Right cardiac atrium (tissue), 5 donors: ENCODE data around the gene LRP1B. TPM values are rescaled to one million over a fixed set of nuclear protein-coding genes. Genes with fewer than 3 reads are reported as not detected.

Experiments
- ATAC-seq, 2 donors: fragments of 200-7000 bp; cut with Tn5 transposase; one replicate each; pipeline versions ENCODE4 v1.8.0 to v1.9.1; 2020; ENCODE audit warnings: moderate library complexity in 2 of 2, mild to moderate bottlenecking in 1 of 2
- DNase-seq, 3 donors: peaks; one replicate each; pipeline ENCODE4 v3.0.0-alpha.2; 2020
- H3K27ac ChIP-seq: one replicate; pipeline ENCODE4 v1.5.1; 2013; ENCODE audit warnings: mild to moderate bottlenecking, low read length, control low read depth, moderate library complexity
- H3K27me3 ChIP-seq: one replicate; pipeline ENCODE4 v1.6.1; 2013; ENCODE audit not compliant: control insufficient read depth, insufficient read depth
- H3K4me1 ChIP-seq: one replicate; pipeline ENCODE4 v1.6.1; 2013; ENCODE audit warnings: low read length; ENCODE audit not compliant: control insufficient read depth, insufficient read depth
- H3K4me3 ChIP-seq: one replicate; pipeline ENCODE4 v1.5.1; 2013; ENCODE audit warnings: low read length, control low read depth
- H3K9me3 ChIP-seq: one replicate; pipeline ENCODE4 v1.6.1; 2013; ENCODE audit warnings: low read length; ENCODE audit not compliant: control insufficient read depth
- WGBS: extraction: QIAGEN DNeasy Blood & Tissue Kit; methylation state at CpG from one replicate; pipeline ENCODE4 v1.1.7; 2013; 5-methylcytosine and 5-hydroxymethylcytosine counted together
- intact Hi-C, 4 donors: fragments of 100-400 bp; cut with DNase I; formaldehyde crosslinking; loops; one replicate each; pipeline versions ENCODE4 v1.11.0 to v1.14.0; 2022 to 2023
- polyA plus RNA-seq: library from polyadenylated mRNA; stranded (reverse); fragments of 200-250 nt; gene quantifications from one replicate; pipeline ENCODE4 v1.2.3, GENCODE V29; 2013
- total RNA-seq, 4 donors: library from RNA; stranded (reverse); fragmentation: NEBNext Ultra II Directional; extraction: Animal tissue kit (Norgen Biotek cat#: 25700); gene quantifications; one replicate each; pipeline ENCODE4 v1.2.1, GENCODE V29; 2021
- donor health status: healthy with polysubstance abuse.
- donor health status: DM: no; HTN: yes; CAD: no.
- donor health status: DM: no; HTN: no; CAD: no.
- donor health status: DM: no; HTN: yes; CAD: no; lungs with severe emphysema.
- donor health status: DM: yes; HTN: yes; CAD: no.

LRP1B gene
- total and polyA plus RNA-seq, 5 donors, result 0.21 to 1.8 (median 0.34) TPM

DNA sequence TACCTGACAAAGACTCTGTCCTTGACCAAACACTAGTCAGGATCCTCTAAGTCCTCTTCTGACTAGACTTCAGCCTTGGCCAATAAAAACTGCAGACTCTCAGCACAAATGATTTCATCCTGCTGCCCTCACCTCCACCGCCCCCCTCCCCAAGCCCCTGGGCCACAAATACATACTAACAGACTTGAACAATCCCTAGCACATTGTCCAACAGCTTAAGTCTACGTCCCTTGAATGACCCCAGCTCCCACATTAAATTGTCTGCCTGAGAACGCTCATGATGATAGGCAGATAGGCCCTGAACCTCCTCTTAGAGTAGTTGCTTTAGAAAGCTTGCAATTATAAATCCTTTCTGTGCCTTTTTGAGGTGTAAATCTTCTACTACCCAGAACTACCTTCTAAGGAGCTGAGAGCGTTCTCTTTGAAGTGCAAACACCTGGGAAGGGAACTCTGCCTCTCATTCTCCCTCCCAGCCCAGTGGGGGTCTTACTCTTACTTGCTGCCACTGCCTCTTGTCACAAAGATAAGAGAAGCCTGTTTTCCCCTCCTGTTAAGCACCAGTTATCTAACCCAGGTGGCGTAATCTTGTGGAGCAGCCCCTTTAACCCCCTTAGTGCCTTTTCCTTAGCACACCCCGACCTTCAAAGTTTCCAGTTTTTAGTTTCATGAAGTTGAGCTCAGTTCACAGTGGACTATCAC lies 1225.6 kb downstream of the LRP1B start:
- intact Hi-C loops, result no loop called here
- H3K27me3 ChIP-seq, result no peaks in the 10 kb centered on the region
- no peaks in the 10 kb centered on the region for H3K4me1 ChIP-seq
- H3K4me3 ChIP-seq, result no peak overlapping the region
- ATAC-seq, result no peak
- 51% methylated on average over 6 of the region's 6 CpGs for WGBS
- no peaks in the 10 kb centered on the region for H3K9me3 ChIP-seq
- DNase-seq, result no peak
- no peak overlapping the region for H3K27ac ChIP-seq

DNA sequence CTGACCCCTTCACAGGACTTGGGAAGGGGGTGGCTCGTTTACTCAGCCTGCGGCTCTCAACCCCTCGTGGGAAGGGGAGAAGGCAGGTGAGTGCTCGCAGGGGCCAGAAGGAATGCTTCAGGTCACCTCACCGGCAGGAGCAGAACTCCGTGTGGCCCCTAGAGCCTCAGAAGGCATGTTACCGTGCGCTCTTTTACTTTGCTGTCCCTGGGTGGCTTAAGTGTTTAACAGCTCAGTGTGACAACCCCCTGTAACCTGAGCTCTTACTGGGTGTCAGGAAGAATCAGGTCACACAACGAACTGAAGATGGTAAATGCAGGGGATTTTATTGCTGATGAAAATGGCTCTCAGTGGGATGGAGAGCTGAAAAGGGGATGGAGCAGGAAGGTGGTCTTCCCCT lies 1235.4 kb downstream of the LRP1B start:
- no peaks in the 10 kb centered on the region for H3K4me1 ChIP-seq
- no peaks in the 10 kb centered on the region for H3K27me3 ChIP-seq
- ATAC-seq, result no peak
- 81% methylated on average over 9 of the region's 9 CpGs for WGBS
- H3K27ac ChIP-seq, result no peak overlapping the region
- no peak overlapping the region for H3K4me3 ChIP-seq
- no peak for DNase-seq
- H3K9me3 ChIP-seq, result no peaks in the 10 kb centered on the region
- intact Hi-C loops, result no loop called here

DNA sequence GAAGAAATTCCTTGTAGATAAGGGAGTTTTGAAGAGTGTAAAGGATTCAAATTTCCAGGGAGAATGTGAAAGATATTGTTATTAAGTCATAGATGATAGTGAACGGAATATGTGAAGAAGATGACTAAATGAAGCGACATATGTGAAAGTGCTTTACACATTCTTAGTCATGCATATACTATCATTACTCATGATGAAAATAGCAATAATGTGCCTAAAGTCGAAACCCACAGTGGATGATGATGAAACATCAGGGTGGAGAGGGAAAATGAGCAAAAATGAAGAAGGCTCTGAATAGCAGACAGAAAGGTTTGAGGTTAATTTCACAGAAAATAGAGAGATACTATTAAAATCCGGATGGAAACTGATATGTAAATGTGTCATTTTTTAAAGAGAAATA lies 1237.1 kb downstream of the LRP1B start:
- no peak overlapping the region for H3K4me3 ChIP-seq
- H3K27ac ChIP-seq, result no peak overlapping the region
- ATAC-seq (no peak), DNase-seq (no peak)
- no peaks in the 10 kb centered on the region for H3K4me1 ChIP-seq
- no peaks in the 10 kb centered on the region for H3K27me3 ChIP-seq
- WGBS, result 57% methylated on average over 4 of the region's 4 CpGs
- no peaks in the 10 kb centered on the region for H3K9me3 ChIP-seq
- intact Hi-C loops, result no loop called here

DNA sequence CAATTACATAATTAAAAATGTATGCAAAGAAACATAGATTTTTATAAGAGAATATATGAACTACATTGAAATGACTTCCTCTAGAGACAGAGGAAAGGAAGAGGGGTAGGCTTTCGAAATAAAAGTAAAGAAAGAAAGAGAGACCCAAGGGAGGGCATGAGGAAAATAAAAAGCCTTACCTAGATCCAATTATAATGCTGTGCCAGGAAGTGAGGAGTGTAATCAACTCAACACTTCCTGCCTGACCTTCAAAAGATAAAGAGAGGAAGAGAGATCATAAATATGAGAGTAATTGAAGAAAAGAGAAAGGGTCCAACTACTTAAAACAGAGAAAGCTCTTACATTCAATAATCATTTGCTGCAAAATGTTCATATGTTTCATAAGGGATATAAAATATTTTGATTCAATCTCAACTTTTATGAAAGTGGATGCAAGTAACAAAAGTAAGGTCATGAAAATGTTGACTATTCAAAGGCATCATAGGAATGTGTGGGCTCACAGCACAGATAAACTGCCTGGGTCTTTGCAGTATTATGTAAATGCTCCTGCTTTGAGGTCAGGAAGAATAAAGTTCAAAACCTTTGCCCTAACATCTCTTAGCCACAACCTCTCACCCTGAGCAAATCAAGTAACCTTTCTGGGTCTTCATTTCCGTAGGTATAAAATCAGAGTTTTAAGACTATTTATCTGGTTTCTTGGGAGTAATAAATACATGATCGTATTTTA lies 1237.7 kb downstream of the LRP1B start:
- H3K4me1 ChIP-seq, result no peaks in the 10 kb centered on the region
- H3K4me3 ChIP-seq, result no peak overlapping the region
- intact Hi-C loops, result no loop called here
- DNase-seq, result no peak
- WGBS, result 75% methylated on average over 3 of the region's 3 CpGs
- ATAC-seq, result no peak
- H3K27ac ChIP-seq, result no peak overlapping the region
- no peaks in the 10 kb centered on the region for H3K9me3 ChIP-seq
- H3K27me3 ChIP-seq, result no peaks in the 10 kb centered on the region

DNA sequence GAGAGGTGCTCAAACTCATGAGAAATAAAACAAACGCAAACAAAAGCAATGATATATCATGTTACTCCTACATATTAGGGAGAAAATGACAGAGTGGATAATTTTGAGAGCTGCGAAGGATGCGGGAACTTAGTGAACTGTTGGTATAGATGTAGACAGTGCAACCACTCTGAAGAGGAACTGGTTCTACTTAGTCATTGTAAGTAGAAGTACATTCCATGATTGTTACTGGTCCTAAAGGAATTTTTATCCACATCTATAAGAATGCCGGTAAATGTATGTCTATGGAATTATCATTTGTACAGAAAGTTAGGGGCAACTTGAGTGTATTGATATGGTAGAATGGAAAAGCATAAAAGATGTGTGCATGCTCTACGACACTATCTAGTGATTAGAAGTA lies 1238.4 kb downstream of the LRP1B start:
- no peak overlapping the region for H3K4me3 ChIP-seq
- intact Hi-C loops, result no loop called here
- ATAC-seq, result no peak
- no peak overlapping the region for H3K27ac ChIP-seq
- no peaks in the 10 kb centered on the region for H3K27me3 ChIP-seq
- 94% methylated on average over 5 of the region's 5 CpGs for WGBS
- no peaks in the 10 kb centered on the region for H3K9me3 ChIP-seq
- no peak for DNase-seq
- H3K4me1 ChIP-seq, result no peaks in the 10 kb centered on the region

DNA sequence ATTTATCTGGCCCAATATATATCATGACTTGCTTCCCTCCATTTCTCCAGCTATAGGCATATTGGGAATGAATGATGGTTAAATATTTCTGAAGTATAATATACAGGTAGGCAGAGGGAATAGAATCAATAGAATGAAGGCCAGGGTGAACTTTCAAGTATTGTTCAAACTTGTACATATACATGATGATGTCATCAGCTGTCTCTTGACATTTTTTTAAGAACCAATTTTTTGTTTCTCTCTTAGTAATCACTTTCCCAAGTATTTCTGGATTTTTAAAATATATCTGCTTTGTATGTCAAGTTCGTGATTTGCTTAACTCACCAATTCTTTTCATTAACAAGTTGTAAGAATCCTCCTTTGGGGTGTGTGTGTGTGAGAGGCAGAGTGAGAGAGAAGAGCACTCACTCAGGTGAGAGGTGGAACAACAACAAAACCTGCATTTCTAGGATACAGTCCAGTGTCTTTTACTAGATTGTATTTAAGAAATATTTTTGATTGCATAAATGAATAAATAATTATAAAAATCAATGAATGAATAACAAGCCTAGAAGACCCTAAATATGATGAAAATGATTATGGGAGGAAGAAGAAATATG lies 1239.1 kb downstream of the LRP1B start:
- H3K9me3 ChIP-seq, result no peaks in the 10 kb centered on the region
- H3K27ac ChIP-seq, result no peak overlapping the region
- H3K4me3 ChIP-seq, result no peak overlapping the region
- ATAC-seq (no peak), DNase-seq (no peak)
- intact Hi-C loops, result no loop called here
- H3K4me1 ChIP-seq, result no peaks in the 10 kb centered on the region
- no peaks in the 10 kb centered on the region for H3K27me3 ChIP-seq
- WGBS, result 70% methylated on average over 1 of the region's 1 CpG

DNA sequence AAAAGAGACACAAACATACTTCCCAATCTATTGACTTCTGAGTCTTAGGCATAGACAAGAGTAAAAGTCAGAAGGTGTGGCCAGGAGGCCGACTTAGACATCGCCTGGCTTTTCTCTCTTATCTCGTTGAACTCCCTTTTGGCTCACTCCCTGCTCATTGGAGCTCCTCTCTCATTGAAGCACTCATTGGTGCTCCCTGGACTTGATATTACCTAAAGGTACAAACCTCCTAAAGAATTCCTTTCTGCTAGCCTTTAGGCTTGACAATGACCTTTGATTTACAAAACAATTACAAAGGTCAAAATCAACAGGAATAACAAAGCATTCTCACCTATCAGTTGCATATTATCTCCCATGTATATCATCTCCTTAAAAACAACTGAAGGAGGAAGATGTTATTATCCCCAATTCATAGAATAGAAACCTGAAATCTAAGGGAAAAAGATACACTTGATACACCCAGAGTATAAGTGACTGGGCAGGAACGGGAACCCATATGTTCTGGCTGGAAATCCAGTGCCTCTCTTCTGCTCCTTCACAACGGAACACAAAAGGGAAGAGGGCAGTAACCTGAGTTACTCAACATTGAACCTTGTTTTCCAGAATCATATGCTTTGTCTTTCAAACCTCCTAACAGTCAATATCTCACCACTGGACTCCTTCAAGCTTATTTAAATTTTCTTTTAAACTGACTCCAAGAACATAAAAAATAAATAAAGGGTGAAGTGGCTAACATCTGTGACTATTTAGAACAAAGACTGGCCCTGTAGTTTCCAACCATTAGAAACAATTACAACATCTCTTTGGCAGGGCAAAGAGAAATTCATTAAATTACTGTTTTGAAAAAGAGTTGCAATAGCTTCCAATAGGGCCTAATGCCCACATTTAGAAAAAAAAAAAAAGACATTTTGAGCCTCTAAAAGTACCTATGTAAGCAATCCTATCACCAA lies 1247.9 kb downstream of the LRP1B start:
- H3K4me1 ChIP-seq, result no peaks in the 10 kb centered on the region
- intact Hi-C loops, result no loop called here
- no peak overlapping the region for H3K27ac ChIP-seq
- DNase-seq (no peak), ATAC-seq (no peak)
- no peaks in the 10 kb centered on the region for H3K9me3 ChIP-seq
- H3K27me3 ChIP-seq, result no peaks in the 10 kb centered on the region
- H3K4me3 ChIP-seq, result no peak overlapping the region
- WGBS, result 72% methylated on average over 5 of the region's 5 CpGs

DNA sequence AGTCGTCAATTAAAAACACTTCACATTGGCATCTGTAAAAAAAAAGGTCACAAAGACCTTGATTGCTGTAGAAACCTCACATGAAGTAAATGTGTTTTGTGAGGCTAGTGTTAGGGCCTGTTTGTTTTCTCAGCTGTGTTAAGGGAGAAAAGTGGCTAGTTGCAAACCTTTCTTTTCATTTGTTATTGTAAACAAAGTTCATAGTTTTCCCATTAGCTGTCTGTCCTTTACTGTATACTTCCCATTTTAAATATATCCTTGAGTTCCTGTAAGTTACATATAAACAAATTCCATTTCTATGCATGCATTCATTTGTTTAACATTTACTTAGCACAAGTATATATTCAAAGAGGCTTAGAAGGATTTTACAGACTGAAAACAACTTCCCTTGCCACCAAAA lies 1250.2 kb downstream of the LRP1B start:
- DNase-seq, result no peak
- no peaks in the 10 kb centered on the region for H3K9me3 ChIP-seq
- intact Hi-C loops, result no loop called here
- no peaks in the 10 kb centered on the region for H3K4me1 ChIP-seq
- H3K27ac ChIP-seq, result no peak overlapping the region
- 79% methylated on average over 1 of the region's 1 CpG for WGBS
- no peaks in the 10 kb centered on the region for H3K27me3 ChIP-seq
- ATAC-seq, result no peak
- no peak overlapping the region for H3K4me3 ChIP-seq

DNA sequence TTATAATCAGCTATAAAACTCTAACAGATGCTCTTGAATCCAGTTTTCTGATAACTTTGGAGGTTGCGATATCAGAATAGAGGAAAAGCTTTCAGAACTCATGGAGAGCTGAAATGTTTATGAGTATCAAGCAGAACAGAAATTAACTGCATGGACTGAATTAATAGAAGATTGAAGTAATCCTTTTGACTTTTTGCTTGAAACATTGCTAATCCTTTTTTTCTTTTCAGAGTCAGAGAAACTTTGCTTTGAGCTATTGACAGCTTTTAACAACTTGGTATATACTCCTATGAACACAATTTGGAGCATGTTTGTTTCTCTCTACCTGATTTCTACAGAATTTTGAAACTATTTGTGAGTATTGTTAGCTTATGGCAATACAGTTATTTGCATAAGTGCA lies 1254.8 kb downstream of the LRP1B start:
- DNase-seq, result no peak
- ATAC-seq, result no peak
- Histone ChIP-seq H3K9me3 (no peaks in the 10 kb centered on the region), H3K27me3 (no peaks in the 10 kb centered on the region), H3K4me3 (no peak overlapping the region), H3K27ac (no peak overlapping the region), H3K4me1 (no peaks in the 10 kb centered on the region)
- intact Hi-C loops, result no loop called here
- 98% methylated on average over 1 of the region's 1 CpG for WGBS

DNA sequence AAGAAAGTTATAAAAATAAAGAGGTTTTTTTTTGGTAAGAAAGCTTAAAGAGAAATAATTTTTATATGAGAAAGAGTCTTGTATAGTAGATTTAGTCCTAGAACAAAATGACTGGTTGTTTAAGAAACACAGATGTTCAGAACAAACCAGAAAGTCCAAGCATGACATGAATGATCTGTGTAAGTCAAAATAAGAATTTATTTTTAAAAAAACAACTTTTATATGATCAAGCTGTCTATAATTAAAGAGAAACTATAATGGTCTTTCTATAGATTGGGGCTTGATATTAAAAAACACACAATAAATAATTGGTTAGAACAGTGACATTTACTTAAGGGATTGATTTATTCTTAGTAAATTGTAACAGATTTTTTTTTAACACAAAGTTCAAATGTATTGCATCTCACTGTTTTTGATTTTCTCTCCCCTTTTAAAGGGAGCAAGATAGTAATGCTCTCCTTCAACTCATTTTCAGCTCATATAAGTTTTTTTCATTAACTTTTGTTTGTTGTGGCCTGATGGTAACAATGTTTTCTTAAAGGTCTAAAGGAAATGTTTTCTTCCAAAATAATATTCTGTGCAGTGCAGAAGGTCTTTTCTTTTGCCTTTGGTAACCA lies 1256.8 kb downstream of the LRP1B start:
- Histone ChIP-seq H3K4me3 (no peak overlapping the region), H3K27me3 (no peaks in the 10 kb centered on the region), H3K9me3 (no peaks in the 10 kb centered on the region), H3K4me1 (no peaks in the 10 kb centered on the region), H3K27ac (no peak overlapping the region)
- intact Hi-C loops, result no loop called here
- ATAC-seq (no peak), DNase-seq (no peak)
